A375 (cell line): ENCODE data around the gene TIMM9. TPM values are rescaled to one million over a fixed set of nuclear protein-coding genes. Genes with fewer than 3 reads are reported as not detected.

Source experiments
- small RNA-seq: library from RNA; depleted of rRNA; stranded (forward); fragments of <200 nt; gene quantifications from one replicate; pipeline ENCODE3, GENCODE V24; 2014
- total RNA-seq: library from RNA; depleted of rRNA; stranded (reverse); fragments of >200 nt; shearing (Covaris generic); gene quantifications from 2 replicates; pipeline ENCODE4 v1.2.3, GENCODE V29; 2014; rRNA removed

TIMM9 gene, protein sequence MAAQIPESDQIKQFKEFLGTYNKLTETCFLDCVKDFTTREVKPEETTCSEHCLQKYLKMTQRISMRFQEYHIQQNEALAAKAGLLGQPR
- 18.6 and 29.3 TPM in 2 replicates for total RNA-seq

DNA sequence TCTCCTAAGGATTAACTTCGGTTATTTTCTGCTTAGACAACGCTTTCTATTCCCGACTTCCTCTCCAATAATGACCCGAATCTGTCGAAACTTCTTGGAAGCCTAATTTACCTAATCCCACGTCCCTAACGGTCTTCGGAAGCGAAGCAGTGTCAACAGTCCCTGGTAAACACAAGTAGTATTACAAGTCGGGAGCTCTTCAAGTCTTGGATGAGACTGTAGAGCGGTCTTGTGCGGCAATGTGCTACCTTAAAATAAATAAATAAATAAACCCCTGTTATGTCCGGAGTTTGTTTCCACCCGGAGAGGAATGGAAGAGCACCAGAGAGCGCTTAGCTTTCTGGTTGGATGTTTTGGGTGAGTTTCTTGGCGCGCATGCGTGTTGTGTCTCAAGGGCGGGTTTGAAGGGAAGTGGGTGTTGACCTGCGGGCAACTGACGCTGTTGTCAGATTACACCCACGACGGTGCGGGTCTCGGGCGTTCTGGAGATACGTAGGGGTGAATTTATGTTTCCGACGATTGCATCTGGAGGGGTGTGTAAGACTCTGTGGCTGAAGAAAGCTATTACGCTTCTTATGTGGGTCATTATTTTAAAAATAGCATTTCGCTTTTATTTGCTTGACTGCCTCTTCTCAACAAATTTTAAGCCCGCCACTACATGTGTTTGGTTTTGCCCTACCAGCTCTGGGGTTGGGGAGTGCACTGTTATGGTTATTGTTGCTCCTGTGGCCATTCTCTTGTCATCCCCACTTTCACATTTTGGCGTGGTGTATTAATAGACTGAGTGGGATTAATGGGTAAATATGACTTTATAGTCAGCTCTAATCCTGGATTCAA, at the start of gene TIMM9, which contains the start of gene KIAA0586:
TSS of gene TIMM9 (minus strand) at position 251 of the 837 bp plus-strand sequence. CDS start 15,586 bp downstream, outside the sequence.
TSS of gene KIAA0586 (plus strand) at position 439 of the 837 bp plus-strand sequence. CDS start 546 bp downstream, outside the sequence.

DNA sequence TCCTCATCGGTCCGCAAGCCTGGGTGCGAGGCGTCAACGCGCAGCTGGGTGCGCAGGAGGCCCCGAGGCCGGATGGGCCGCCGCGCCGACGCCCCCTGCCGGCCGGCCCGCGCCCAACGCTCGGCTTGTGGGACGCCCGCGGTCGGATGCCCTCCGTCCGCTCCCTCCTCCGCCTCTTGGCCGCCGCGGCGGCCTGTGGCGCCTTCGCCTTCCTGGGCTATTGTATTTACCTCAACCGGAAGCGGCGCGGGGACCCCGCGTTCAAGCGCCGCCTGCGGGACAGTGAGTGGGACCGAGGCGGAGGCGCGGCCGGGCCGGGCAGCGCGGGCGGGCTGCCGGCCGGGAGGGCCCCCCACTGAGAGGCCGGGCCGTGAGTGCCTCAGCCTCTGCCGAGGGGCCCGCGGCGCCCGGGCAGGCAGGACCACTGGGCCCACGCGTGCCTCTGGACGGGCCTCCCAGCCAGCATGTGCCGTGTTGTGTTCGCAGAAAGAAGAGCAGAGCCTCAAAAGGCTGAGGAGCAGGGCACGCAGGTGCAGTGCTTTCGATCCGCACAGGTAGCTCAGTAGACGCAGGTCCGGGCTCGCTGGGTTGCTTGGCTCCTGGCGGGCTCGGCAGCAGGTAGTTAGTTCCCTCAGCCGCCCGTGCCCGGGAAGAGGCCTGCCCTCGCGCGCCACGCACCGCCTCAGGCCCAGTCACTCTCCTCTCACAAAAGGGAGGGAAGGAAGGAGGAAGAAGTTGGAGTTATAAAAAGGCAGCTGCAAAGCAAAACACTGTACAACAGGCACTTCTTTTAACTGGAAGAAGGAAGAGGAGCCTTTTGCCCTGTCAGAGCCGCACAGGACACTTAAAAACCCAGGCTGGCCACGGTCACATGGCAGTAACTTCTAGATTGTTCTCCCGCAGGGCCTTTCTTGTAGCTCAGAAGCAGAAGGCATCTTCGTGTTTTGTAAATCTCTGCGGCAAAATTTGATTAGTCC, 31.2 kb downstream of the TIMM9 start, which contains the start of gene TOMM20L:
TSS of gene TOMM20L (plus strand) at position 119 of the 977 bp plus-strand sequence. CDS start at position 147, 28 bp downstream.

Small RNA genes within 50 kb of the gene (small RNA-seq; reads per million reads assigned to genes)
- gene HSBP1P1 (not detected), gene RF00019 (not detected)

Other genes with a start within 250 kb of the TIMM9 start
- 23.7 and 27.1 TPM in 2 replicates for gene ACTR10, start 227.4 kb downstream of the TIMM9 start, total RNA-seq
- gene PSMA3, start 182.7 kb downstream of the TIMM9 start, total RNA-seq, result 80.1 and 104 TPM in 2 replicates
- gene ARID4A, start 129.0 kb downstream of the TIMM9 start, total RNA-seq, result 2.2 and 5.1 TPM in 2 replicates
- gene TOMM20L, start 31.6 kb downstream of the TIMM9 start, total RNA-seq, result not detected in 2 replicates
- gene KIAA0586, start 188 bp upstream of the TIMM9 start, total RNA-seq, result 21.6 and 28.9 TPM in 2 replicates
- 1.5 and 2.8 TPM in 2 replicates for gene DACT1, start 210.4 kb upstream of the TIMM9 start, total RNA-seq